IPS DF 6.9 (cell line): ENCODE data around the gene ITGB6.

Experiments used
- DNase-seq: peaks from one replicate; pipeline ENCODE4 v3.0.0-alpha.2; 2013; ENCODE audit warnings: low read depth, low spot score
- H3K27ac ChIP-seq: one replicate; pipeline ENCODE4 v1.5.1; 2013; ENCODE audit warnings: low read length, control low read depth
- H3K27me3 ChIP-seq: 2 replicates; pipeline ENCODE4 v1.6.1; 2013; ENCODE audit warnings: mild to moderate bottlenecking, low read length; ENCODE audit not compliant: control insufficient read depth, insufficient read depth
- H3K36me3 ChIP-seq: 2 replicates; pipeline ENCODE4 v1.6.1; 2013; ENCODE audit warnings: low read length; ENCODE audit not compliant: control insufficient read depth, insufficient read depth
- H3K4me1 ChIP-seq: 2 replicates; pipeline ENCODE4 v1.6.1; 2013; ENCODE audit warnings: low read length; ENCODE audit not compliant: control insufficient read depth, insufficient read depth
- H3K4me3 ChIP-seq: 2 replicates; pipeline ENCODE4 v1.5.1; 2013; ENCODE audit warnings: mild to moderate bottlenecking, low read length
- H3K9me3 ChIP-seq: 2 replicates; pipeline ENCODE4 v1.6.1; 2013; ENCODE audit warnings: low read length, inconsistent platforms; ENCODE audit not compliant: control insufficient read depth, insufficient read depth
- WGBS: extraction: QIAGEN DNeasy Blood & Tissue Kit; methylation state at CpG from one replicate; pipeline ENCODE4 v1.1.7; 2013; ENCODE audit warnings: mixed read lengths, missing lambda C conversion rate; ENCODE audit not compliant: insufficient read length, insufficient coverage; 5-methylcytosine and 5-hydroxymethylcytosine counted together

The ITGB6 gene

GRCh38 chr2:160220545-160221009 is 20.5 kb upstream of the ITGB6 start:
- H3K4me1 ChIP-seq, result peaks cover 2% of the 10 kb centered on the region; the same call in 1 of the 2 replicates
- no peaks in the 10 kb centered on the region for H3K27me3 ChIP-seq
- H3K9me3 ChIP-seq, result no peaks in the 10 kb centered on the region
- no peak overlapping the region for H3K4me3 ChIP-seq
- no peaks in the 10 kb centered on the region for H3K36me3 ChIP-seq
- DNase-seq, result no peak
- H3K27ac ChIP-seq, result no peak overlapping the region
- WGBS, result no CpG with 5 or more reads among the region's 4 CpGs

- no peak for DNase-seq
- Histone ChIP-seq H3K4me3 (no peak overlapping the region), H3K27me3 (no peaks in the 10 kb centered on the region), H3K9me3 (no peaks in the 10 kb centered on the region), H3K36me3 (no peaks in the 10 kb centered on the region), H3K27ac (no peak overlapping the region), H3K4me1 (peaks cover 2% of the 10 kb centered on the region; the same call in 1 of the 2 replicates)
- no CpG with 5 or more reads among the region's 2 CpGs for WGBS
Measured at GRCh38 chr2:160220026-160220425, 20.0 kb upstream of the ITGB6 start.

- H3K9me3 ChIP-seq, result no peaks in the 10 kb centered on the region
- no peak for DNase-seq
- H3K4me3 ChIP-seq, result no peak overlapping the region
- H3K27ac ChIP-seq, result no peak overlapping the region
- no CpG with 5 or more reads among the region's 7 CpGs for WGBS
- H3K4me1 ChIP-seq, result no peaks in the 10 kb centered on the region
- no peaks in the 10 kb centered on the region for H3K27me3 ChIP-seq
- no peaks in the 10 kb centered on the region for H3K36me3 ChIP-seq
Measured at GRCh38 chr2:160214461-160215445, 14.7 kb upstream of the ITGB6 start.

GRCh38 chr2:160213511-160213910 is 13.4 kb upstream of the ITGB6 start:
- no peaks in the 10 kb centered on the region for H3K4me1 ChIP-seq
- H3K4me3 ChIP-seq, result no peak overlapping the region
- WGBS, result no CpG with 5 or more reads among the region's 10 CpGs

GRCh38 chr2:160210599-160211138 is 10.6 kb upstream of the ITGB6 start:
- Histone ChIP-seq H3K27me3 (no peaks in the 10 kb centered on the region), H3K36me3 (no peaks in the 10 kb centered on the region), H3K9me3 (no peaks in the 10 kb centered on the region), H3K4me3 (no peak overlapping the region), H3K4me1 (no peaks in the 10 kb centered on the region), H3K27ac (no peak overlapping the region)
- no CpG with 5 or more reads among the region's 11 CpGs for WGBS
- peak; percentile 45 for DNase-seq

More at GRCh38 chr2:160213511-160213910, 13.4 kb upstream of the ITGB6 start:
- Histone ChIP-seq H3K27ac (no peak overlapping the region), H3K36me3 (no peaks in the 10 kb centered on the region), H3K9me3 (no peaks in the 10 kb centered on the region), H3K27me3 (no peaks in the 10 kb centered on the region)
- no peak for DNase-seq

GRCh38 chr2:160209516-160209856 is 9.4 kb upstream of the ITGB6 start:
- WGBS, result no CpG with 5 or more reads among the region's 1 CpG
- no peaks in the 10 kb centered on the region for H3K27me3 ChIP-seq
- no peak overlapping the region for H3K4me3 ChIP-seq
- no peak overlapping the region for H3K27ac ChIP-seq
- no peak for DNase-seq
- H3K36me3 ChIP-seq, result no peaks in the 10 kb centered on the region
- H3K4me1 ChIP-seq, result no peaks in the 10 kb centered on the region
- no peaks in the 10 kb centered on the region for H3K9me3 ChIP-seq

- no peaks in the 10 kb centered on the region for H3K27me3 ChIP-seq
- no peaks in the 10 kb centered on the region for H3K4me1 ChIP-seq
Measured at GRCh38 chr2:160208655-160209515, 8.8 kb upstream of the ITGB6 start.

GRCh38 chr2:160207804-160208654 is 8.0 kb upstream of the ITGB6 start:
- Histone ChIP-seq H3K36me3 (no peaks in the 10 kb centered on the region), H3K9me3 (no peaks in the 10 kb centered on the region), H3K27me3 (no peaks in the 10 kb centered on the region), H3K4me1 (no peaks in the 10 kb centered on the region), H3K27ac (no peak overlapping the region), H3K4me3 (no peak overlapping the region)
- WGBS, result no CpG with 5 or more reads among the region's 12 CpGs
- no peak for DNase-seq

More at GRCh38 chr2:160208655-160209515, 8.8 kb upstream of the ITGB6 start:
- Histone ChIP-seq H3K4me3 (no peak overlapping the region), H3K27ac (no peak overlapping the region), H3K36me3 (no peaks in the 10 kb centered on the region), H3K9me3 (no peaks in the 10 kb centered on the region)
- no CpG with 5 or more reads among the region's 11 CpGs for WGBS
- DNase-seq, result no peak

GRCh38 chr2:160207271-160207670 is 7.2 kb upstream of the ITGB6 start:
- no peak for DNase-seq
- Histone ChIP-seq H3K36me3 (no peaks in the 10 kb centered on the region), H3K9me3 (no peaks in the 10 kb centered on the region), H3K4me1 (no peaks in the 10 kb centered on the region), H3K27ac (no peak overlapping the region), H3K4me3 (no peak overlapping the region), H3K27me3 (no peaks in the 10 kb centered on the region)
- no CpG with 5 or more reads among the region's 4 CpGs for WGBS
